ENCODE results near the gene ESPNL.

Gene ESPNL

GRCh38 chr2:238127165-238128060 lies 27.3 kb downstream of the ESPNL start:
- no peaks in the 10 kb centered on the region for H3K4me1 ChIP-seq (ENCODE audit: control insufficient read depth, low read length)
- no peaks in the 10 kb centered on the region for H3K9me2 ChIP-seq (replicated peaks; ENCODE audit: control insufficient read depth, low read length)
- H3K9me3 ChIP-seq (ENCODE audit: control insufficient read depth, insufficient read depth, low read length) = peaks cover 7% of the 10 kb centered on the region; the same call in 1 of the 2 replicates
- no peaks in the 10 kb centered on the region for H3K36me3 ChIP-seq (ENCODE audit: control insufficient read depth, low read length)
- no peaks in the 10 kb centered on the region for H3K79me2 ChIP-seq (ENCODE audit: control insufficient read depth, low read length)
- no peaks in the 10 kb centered on the region for H3K27me3 ChIP-seq (ENCODE audit: control insufficient read depth, low read length)
- no peaks in the 10 kb centered on the region for H3F3A ChIP-seq (ENCODE audit: control insufficient read depth, insufficient read depth)
- H3K4me2 ChIP-seq (ENCODE audit: low read length) = no peak overlapping the region
- TF ChIP-seq EZH2phosphoT487 (IDR thresholded peaks at IDR 0.05; ENCODE audit: borderline replicate concordance, low read length) (no peak), CTCF (IDR thresholded peaks at IDR 0.05; ENCODE audit: low read depth, low read length, poor library complexity, severe bottlenecking) (no peak)
- H3K4me3 ChIP-seq (ENCODE audit: low read length) = no peak overlapping the region
- H3K27ac ChIP-seq (ENCODE audit: low read depth, low read length) = no peak overlapping the region
- H4K20me1 ChIP-seq (ENCODE audit: control insufficient read depth, insufficient read depth, low read depth, low read length) = peaks cover 2% of the 10 kb centered on the region; the same call in 1 of the 2 replicates

- Histone ChIP-seq H3K4me3 (ENCODE audit: low read length) (no peak overlapping the region), H3K36me3 (ENCODE audit: control insufficient read depth, low read length) (no peaks in the 10 kb centered on the region), H3K4me2 (ENCODE audit: low read length) (no peak overlapping the region), H3K27ac (ENCODE audit: low read depth, low read length) (no peak overlapping the region), H3K9me3 (ENCODE audit: control insufficient read depth, insufficient read depth, low read length) (peaks cover 7% of the 10 kb centered on the region; the same call in 1 of the 2 replicates), H3K79me2 (ENCODE audit: control insufficient read depth, low read length) (no peaks in the 10 kb centered on the region), H3F3A (ENCODE audit: control insufficient read depth, insufficient read depth) (no peaks in the 10 kb centered on the region), H3K9me2 (replicated peaks; ENCODE audit: control insufficient read depth, low read length) (no peaks in the 10 kb centered on the region), H4K20me1 (ENCODE audit: control insufficient read depth, insufficient read depth, low read depth, low read length) (peaks cover 2% of the 10 kb centered on the region; the same call in 1 of the 2 replicates), H3K4me1 (ENCODE audit: control insufficient read depth, low read length) (no peaks in the 10 kb centered on the region), H3K27me3 (ENCODE audit: control insufficient read depth, low read length) (no peaks in the 10 kb centered on the region)
- TF ChIP-seq EZH2phosphoT487 (IDR thresholded peaks at IDR 0.05; ENCODE audit: borderline replicate concordance, low read length) = no peak
Observed at GRCh38 chr2:238128061-238128440, 27.9 kb downstream of the ESPNL start.

DNA sequence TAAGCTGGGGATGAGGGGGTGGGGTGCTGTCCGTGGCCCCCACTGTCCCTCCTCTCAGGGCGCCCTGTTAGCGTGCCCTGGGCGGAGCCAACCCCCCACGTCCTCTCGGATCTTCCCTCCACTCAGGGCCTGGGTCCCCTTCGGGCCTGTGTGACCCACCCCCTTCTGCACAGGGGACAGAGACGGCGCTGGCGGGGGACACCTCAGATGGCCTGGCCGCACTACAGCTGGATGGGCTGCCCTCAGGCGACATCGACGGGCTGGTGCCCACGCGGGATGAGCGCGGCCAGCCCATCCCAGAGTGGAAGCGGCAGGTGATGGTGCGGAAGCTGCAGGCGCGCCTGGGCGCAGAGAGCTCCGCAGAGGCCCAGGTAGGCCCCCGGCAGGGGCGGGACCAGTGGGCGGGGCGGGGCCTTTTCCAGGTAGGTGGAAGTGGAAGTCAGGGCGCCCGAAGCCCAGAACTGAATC lies 28.4 kb downstream of the ESPNL start:
- H4K20me1 ChIP-seq (ENCODE audit: control insufficient read depth, insufficient read depth, low read depth, low read length) = peaks cover 2% of the 10 kb centered on the region; the same call in 1 of the 2 replicates
- H3K4me3 ChIP-seq (ENCODE audit: low read length) = no peak overlapping the region
- no peaks in the 10 kb centered on the region for H3K79me2 ChIP-seq (ENCODE audit: control insufficient read depth, low read length)
- no peaks in the 10 kb centered on the region for H3K4me1 ChIP-seq (ENCODE audit: control insufficient read depth, low read length)
- peaks cover 7% of the 10 kb centered on the region; the same call in 1 of the 2 replicates for H3K9me3 ChIP-seq (ENCODE audit: control insufficient read depth, insufficient read depth, low read length)
- H3K36me3 ChIP-seq (ENCODE audit: control insufficient read depth, low read length) = no peaks in the 10 kb centered on the region
- TF ChIP-seq EZH2phosphoT487 (IDR thresholded peaks at IDR 0.05; ENCODE audit: borderline replicate concordance, low read length) (no peak), CTCF (IDR thresholded peaks at IDR 0.05; ENCODE audit: low read depth, low read length, poor library complexity, severe bottlenecking) (no peak)
- no peak overlapping the region for H3K4me2 ChIP-seq (ENCODE audit: low read length)
- no peak overlapping the region for H3K27ac ChIP-seq (ENCODE audit: low read depth, low read length)
- H3K9me2 ChIP-seq (replicated peaks; ENCODE audit: control insufficient read depth, low read length) = no peaks in the 10 kb centered on the region
- no peaks in the 10 kb centered on the region for H3F3A ChIP-seq (ENCODE audit: control insufficient read depth, insufficient read depth)
- no peaks in the 10 kb centered on the region for H3K27me3 ChIP-seq (ENCODE audit: control insufficient read depth, low read length)

All from DOHH2 (cell line).